GM20000 (cell line): ENCODE measurements around the gene UBE3D.

Experiments
- DNase-seq: peaks from one replicate; pipeline ENCODE4 v3.0.0; 2012; ENCODE audit warnings: low spot score
- CTCF ChIP-seq: IDR thresholded peaks from 2 replicates; pipeline ENCODE4 v1.5.1; 2012; ENCODE audit warnings: mild to moderate bottlenecking, control low read depth; ENCODE audit errors: extremely low read depth, missing control alignments

Gene UBE3D

GRCh38 chr6:82882363-82883023, 183.1 kb downstream of the UBE3D start:
- DNase-seq = no peak
- no peak for TF ChIP-seq CTCF

- TF ChIP-seq CTCF = no peak
- no peak for DNase-seq
Observed at GRCh38 chr6:82881519-82881918, 184.1 kb downstream of the UBE3D start.

- DNase-seq = no peak
- TF ChIP-seq CTCF = no peak
Observed at GRCh38 chr6:82878812-82879211, 186.8 kb downstream of the UBE3D start.

- TF ChIP-seq CTCF = no peak
- no peak for DNase-seq
Observed at GRCh38 chr6:82877213-82878195, 188.1 kb downstream of the UBE3D start.

GRCh38 chr6:82875573-82876185, 190.0 kb downstream of the UBE3D start:
- DNase-seq = no peak
- TF ChIP-seq CTCF = no peak

GRCh38 chr6:82874867-82875266, 190.8 kb downstream of the UBE3D start:
- TF ChIP-seq CTCF = no peak
- no peak for DNase-seq

GRCh38 chr6:82872185-82872584, 193.5 kb downstream of the UBE3D start:
- no peak for TF ChIP-seq CTCF
- DNase-seq = no peak
